Hematopoietic multipotent progenitor cell (in vitro differentiated cells): ENCODE measurements around the gene PLEKHG4B. TPM values are rescaled to one million over a fixed set of nuclear protein-coding genes. Genes with fewer than 3 reads are reported as not detected.

Experiments used
- DNase-seq, 3 donors: peaks; one replicate each; pipeline ENCODE4 v3.0.0-alpha.2; 2011 to 2015; ENCODE audit warnings: low read depth in 2 of 3, low spot score in 2 of 3
- total RNA-seq: library from RNA; depleted of rRNA; stranded (reverse); fragments of >200 nt; gene quantifications from one replicate; pipeline ENCODE4 v1.2.3, GENCODE V29; 2012

The PLEKHG4B gene
- total RNA-seq, 1 donor: 7.0 TPM

DNA sequence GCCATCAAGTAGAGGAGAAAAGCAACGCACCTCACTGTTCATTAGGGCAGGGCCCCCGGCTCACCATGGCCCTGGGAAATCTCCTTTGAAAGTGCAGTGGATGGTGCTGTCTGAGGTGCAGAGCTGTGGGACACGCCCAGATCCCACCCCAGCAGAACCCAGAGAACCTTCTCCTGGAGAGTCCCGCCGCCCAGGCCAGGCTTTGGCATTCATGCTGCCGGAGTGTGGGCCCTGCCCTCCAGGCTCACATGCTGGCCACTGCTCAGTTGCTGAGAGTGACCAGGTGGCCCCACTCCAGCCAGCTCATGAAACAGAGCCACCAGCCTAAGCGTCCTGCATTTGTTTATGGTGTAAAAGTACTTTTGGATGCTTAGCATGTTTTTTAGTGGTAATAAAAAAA is 75.5 kb downstream of the PLEKHG4B start:
- no peak for DNase-seq

DNA sequence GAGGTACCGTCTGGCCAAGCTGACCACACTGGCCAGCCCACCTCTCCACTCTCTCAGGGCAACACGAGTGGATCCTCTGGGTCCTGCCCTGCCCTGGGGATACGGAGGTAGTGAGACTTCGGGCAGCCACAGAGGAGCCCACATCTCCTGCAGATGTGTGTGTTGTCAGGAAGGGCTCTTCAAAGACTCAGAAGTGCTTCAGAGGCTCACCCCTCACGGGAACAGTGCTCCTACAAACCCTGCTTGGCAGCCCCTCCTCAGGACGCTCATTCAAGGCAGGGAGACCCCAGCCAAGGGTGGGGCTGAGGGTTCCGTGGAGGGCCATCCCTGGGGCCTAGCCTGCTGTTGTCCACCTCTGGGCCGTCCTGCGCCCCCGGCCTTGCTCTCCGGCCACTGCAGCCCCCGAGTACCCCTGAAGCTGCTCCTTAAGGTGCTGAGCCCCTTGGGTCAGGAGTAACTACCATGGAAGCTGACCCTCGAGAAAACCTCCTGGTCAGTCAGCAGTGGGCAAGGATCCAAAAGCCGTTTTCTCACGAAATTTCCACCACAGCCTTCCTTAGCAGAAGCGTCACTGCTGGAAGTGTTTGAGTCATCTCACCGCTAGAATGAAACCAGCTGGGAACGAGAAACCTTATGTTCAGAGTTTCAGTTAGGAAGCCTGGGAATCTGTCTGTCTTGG is 76.2 kb downstream of the PLEKHG4B start:
- DNase-seq: no peak

DNA sequence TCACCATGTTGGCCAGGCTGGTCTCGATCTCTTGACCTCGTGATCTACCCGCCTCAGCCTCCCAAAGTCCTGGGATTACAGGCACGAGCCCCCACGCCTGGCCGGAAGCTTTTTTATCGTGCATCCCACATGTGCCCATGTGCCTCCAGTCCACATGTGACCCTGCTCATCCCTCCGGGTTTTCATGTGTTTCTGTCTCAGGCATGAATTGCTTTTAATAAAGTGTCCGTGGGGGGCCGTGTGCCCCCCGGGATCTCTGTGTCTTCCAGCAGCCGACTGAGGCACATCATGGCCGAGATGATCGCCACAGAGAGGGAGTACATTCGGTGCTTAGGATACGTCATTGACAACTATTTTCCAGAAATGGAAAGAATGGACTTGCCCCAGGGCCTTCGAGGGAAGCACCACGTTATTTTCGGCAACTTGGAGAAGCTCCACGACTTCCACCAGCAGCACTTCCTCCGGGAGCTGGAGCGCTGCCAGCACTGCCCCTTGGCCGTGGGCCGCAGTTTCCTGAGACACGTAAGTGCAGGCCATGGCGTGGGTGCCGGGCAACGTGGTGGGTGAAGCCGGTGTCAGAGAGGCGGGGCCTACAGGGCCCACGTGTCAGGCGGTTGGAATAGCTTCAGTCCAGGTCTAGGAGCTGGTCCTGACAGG is 77.2 kb downstream of the PLEKHG4B start:
- no peak for DNase-seq

GRCh38 chr5:169728-170094 is 77.7 kb downstream of the PLEKHG4B start:
- DNase-seq: no peak

DNA sequence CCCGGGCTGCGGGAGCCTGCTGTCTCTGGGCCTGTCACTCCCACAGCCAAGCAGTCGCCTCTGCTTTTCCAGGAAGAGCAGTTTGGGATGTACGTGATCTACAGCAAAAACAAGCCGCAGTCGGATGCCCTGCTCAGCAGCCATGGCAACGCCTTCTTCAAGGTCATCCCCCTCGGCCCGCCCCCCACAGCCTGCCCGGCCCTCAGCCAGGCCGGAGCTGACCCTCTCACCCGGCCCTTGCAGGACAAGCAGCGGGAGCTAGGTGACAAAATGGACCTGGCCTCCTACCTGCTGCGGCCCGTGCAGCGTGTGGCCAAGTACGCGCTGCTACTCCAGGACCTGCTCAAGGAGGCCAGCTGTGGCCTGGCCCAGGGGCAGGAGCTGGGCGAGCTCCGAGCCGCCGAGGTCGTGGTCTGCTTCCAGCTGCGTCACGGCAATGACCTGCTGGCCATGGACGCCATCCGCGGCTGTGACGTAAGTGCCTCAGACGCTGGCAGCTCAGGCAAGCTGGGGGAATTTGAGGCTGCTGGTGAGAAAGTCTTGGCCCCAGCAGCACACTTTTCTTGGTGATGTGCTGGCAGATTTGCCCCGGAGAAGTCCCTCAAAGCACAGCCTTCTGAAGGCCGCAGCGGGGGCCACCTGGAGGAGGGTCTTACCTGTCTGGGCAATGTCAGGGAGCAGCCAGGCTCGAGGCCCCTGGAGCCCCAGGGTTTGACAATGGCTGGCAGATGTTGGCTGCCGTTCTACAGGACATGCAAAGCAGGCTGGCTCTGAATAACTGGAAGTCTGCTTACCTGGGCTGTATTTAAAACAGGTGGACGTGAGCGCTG is 79.2 kb downstream of the PLEKHG4B start:
- DNase-seq: no peak

DNA sequence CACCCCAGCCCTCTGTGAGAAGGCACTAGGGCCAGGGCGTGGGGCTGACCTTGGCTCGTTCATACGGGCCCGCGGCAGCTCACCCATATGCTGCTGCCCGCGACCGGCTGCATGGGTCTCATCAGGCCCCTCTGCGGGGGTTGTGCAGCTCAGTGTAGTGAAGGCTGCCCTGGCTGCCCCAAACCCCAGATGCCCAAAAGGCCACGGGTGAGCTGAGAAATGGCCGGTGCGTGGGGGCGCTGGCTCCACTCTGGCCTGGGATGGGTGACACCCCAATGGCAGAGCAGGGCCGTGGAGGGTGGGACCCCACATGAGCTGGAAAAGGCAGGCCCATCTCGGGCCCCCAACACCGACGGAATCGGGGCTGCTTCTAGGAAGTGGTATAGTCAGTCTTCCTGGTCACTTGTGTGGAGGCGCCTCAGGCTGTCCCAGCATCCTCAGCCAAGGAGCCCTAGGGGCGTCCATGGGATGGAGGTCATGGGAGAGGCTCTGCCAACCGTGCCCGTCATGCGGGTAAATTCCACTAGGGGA is 79.9 kb downstream of the PLEKHG4B start:
- DNase-seq: no peak

GRCh38 chr5:172421-172820 is 80.5 kb downstream of the PLEKHG4B start:
- DNase-seq: no peak

- DNase-seq: no peak
These were observed 80.9 kb downstream of the PLEKHG4B start for GRCh38 chr5:172841-173251.

DNA sequence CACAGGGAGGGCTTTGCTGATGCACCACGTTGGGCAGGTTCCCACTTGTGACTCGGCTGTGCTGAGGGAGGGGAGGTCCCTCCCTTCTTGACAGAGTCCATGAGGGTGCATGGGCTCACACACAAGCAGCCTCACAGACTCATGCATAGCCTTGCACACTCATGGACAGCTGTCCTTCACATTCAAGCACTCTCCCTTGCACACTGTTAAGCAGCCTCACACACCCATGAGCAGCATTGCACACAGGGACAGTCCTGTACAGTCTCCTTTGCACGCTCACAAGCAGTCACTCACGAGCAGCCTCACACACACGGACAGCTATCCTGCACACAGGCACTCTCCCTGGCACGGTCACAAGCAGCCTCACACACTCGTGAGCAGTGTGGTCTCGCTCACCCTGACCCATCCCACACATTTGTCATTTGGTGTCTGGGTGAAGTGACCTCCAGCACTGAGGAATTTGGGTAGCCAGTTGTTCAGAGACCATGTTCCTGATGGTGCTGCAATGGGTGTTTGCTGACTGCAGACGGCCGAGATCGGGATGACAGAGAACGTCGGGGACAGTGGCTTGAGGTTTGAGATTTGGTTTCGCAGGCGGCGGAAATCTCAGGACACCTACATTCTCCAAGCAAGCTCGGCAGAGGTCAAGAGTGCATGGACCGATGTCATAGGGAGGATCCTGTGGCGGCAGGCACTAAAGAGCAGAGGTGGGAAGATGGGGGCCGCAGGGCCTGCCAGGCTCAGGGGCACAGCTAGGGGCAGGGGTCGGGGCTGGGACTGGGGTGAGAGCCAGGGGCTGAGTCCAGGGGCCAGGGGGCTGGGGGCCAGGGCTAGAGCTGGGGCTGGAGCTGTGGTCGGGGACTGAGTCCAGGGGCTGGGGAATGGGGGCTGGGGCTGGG is 81.7 kb downstream of the PLEKHG4B start:
- no peak for DNase-seq

GRCh38 chr5:174291-174600 is 82.3 kb downstream of the PLEKHG4B start:
- DNase-seq: no peak

DNA sequence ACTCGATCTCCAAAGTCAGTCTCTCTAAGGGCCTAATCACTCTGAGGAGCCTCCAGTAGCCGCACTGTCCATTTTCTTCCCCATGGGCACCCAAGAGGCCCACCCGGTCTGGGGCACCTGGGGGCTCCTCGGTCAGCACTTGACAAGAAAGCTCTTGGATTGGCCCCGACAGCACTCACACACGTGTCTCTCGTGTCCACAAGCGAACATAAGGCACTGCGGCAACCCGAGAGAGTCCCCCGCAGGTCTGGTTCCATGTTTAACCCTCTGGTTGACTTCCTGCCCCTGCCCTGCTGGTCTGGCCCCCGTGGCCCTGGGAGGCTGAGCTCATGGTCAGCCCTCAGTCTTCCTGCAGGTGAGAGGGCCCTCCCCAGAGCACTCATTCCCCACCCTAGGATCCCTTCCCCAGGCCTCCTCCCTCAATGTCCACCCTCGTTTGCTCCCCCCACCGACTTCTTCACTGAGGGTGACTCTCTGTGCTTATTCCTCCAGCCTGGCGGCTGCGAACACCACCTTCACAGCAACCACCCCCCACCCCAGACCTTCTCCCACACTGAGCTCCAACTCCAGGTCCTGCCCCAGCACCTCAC is 83.0 kb downstream of the PLEKHG4B start:
- DNase-seq: no peak

DNA sequence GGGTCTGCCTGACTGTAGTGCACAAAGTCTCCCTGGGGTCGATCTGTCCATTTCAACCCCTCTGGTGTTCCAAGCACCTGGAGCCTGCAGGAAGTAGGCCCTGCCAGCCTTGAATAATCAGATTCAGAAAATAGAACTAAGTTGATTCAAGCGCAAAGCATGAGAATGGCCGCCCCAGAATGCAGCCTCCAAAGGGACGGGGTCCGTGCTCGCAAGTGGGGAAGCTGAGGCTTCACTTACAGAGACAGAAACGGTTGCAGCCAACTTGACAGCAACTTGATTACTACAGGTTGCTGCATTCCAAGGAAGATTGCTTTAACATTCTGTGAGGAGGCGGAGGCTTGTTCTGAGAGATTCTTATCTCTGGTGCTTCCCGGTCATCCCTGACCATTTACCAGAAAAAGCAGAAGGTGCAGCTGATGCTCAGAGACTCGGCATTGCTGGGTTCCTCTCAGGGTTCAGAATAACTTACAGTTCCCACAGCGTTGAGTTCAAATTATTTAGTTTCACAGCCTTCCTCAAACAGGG is 84.4 kb downstream of the PLEKHG4B start:
- DNase-seq: no peak

GRCh38 chr5:178110-178509 is 86.1 kb downstream of the PLEKHG4B start:
- no peak for DNase-seq

DNA sequence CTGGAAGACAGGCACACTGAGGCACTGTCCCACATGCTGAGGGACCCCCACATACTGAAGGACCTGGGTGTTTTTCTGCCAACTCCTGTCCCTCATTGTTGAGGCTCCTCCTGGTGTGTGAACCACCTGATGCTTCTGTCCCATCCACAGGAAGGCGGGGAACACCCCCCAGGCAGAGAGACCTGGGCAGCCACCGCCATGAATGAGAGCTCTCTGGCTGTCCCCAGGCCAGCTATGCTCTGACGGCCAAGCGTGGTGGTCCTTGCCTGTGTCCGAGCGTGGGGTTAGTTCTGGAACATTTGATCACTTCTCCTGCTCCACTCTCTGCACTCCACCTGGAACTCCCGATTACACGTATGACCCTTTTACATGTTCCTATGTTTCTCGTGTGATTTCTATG is 87.4 kb downstream of the PLEKHG4B start:
- no peak for DNase-seq

DNA sequence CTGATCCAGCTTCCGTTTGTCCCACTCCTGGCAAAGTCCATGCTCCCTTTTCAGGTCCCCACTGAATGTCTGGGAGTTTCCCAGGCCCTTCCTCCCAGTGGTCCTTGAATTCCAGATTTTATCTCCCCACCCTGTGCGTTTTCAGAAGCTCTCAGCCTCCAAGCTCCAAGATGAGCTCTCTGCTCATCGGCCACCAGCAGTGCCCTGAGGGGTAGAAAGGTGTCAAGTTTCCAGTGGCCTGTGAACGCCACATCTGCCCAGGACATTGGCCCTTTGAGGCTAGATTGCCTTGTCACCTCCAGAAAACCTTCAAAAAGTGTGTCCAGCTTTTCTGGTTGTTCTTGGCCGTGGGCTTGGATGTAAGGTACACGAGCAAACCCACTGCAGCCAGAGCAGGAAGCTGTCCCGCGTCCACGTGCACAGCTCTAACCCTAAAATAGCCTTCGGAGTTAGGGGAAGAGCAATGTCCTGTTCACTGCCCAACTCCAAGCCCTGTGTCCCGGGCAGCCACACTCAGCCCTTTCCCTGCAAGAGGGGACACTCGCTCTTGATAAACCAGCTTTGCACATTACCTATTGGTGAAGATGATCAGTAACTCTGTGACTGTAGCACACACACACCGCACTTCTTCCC is 88.4 kb downstream of the PLEKHG4B start:
- no peak for DNase-seq

DNA sequence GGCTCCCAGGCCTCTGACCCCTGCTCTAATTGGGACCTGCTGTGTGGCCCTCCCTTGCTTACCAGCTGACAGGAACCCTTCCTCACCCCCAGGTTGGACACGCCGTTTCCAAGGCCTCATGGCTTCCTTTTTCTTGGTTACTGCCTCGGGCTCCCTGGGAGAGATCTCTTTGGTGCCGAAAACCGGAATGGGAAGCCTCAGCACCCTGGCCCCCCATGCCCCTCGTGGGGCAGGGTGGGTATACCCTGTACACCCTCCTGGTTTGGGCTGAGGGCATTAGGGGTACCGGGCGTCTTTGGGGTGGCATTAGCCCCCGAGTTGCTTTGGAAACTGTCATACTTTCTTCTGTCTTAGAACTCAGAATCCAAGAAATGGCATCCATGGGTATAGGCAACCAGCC is 89.2 kb downstream of the PLEKHG4B start:
- DNase-seq: no peak

GRCh38 chr5:181566-181965 is 89.6 kb downstream of the PLEKHG4B start:
- DNase-seq: no peak

DNA sequence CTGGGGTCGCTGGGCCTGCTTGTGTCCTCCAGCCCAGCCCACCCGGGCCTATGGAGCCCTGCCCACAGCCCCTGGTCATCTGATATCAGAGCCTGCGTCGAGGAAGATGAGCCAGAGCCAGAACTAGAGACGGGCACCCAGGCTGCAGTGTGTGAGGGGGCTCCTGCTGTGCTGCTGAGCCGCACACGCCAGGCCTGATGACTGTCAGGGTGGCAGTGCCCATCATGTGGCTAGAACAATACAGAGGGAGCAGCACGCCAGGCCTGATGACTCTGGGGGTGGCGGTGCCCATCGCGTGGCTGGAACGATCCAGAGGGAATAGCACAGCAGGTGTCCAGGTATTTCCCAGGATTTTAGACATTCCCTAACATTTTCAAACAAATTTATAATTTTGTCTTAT is 90.2 kb downstream of the PLEKHG4B start:
- no peak for DNase-seq

GRCh38 chr5:184471-184870 is 92.5 kb downstream of the PLEKHG4B start:
- no peak for DNase-seq
